Fibroblast of lung (primary cell): ENCODE results near the gene IL22RA2. TPM values are rescaled to one million over a fixed set of nuclear protein-coding genes. Genes with fewer than 3 reads are reported as not detected.

Experiments
- DNase-seq, 2 donors: peaks; one replicate each; pipeline versions ENCODE4 v3.0.0 to v3.0.0-alpha.2; 2010; ENCODE audit warnings: low read depth in 2 of 2
- H2AFZ ChIP-seq: 2 replicates; pipeline ENCODE4 v1.5.1; 2012; ENCODE audit warnings: low read length, control low read depth, inconsistent platforms
- H3K27ac ChIP-seq: 2 replicates; pipeline ENCODE4 v1.5.1; 2011; ENCODE audit warnings: low read length, control low read depth; ENCODE audit not compliant: insufficient read depth
- H3K27me3 ChIP-seq: 2 replicates; pipeline ENCODE4 v1.5.1; 2011; ENCODE audit warnings: mild to moderate bottlenecking, low read length; ENCODE audit not compliant: control insufficient read depth, insufficient read depth
- H3K36me3 ChIP-seq: 2 replicates; pipeline ENCODE4 v1.5.1; 2011; ENCODE audit warnings: low read length; ENCODE audit not compliant: control insufficient read depth, insufficient read depth
- H3K4me1 ChIP-seq: 2 replicates; pipeline ENCODE4 v1.5.1; 2011; ENCODE audit warnings: low read length; ENCODE audit not compliant: control insufficient read depth, insufficient read depth; ENCODE audit errors: extremely low read depth
- H3K4me2 ChIP-seq: 2 replicates; pipeline ENCODE4 v1.5.1; 2011; ENCODE audit warnings: low read length, control low read depth; ENCODE audit not compliant: insufficient read depth; ENCODE audit errors: extremely low read depth
- H3K4me3 ChIP-seq, 4 experiments: fragments of 200-600 bp in 1 of 4; sonication (generic) in 1 of 4; replicated peaks in 1 of 4; 2 replicates each; pipeline ENCODE4 v1.5.1; 2011 to 2016; ENCODE audit warnings: low read length in 4 of 4, low read depth in 3 of 4, mild to moderate bottlenecking in 3 of 4, control low read depth in 2 of 4, inconsistent platforms in 1 of 4, mixed read lengths in 1 of 4; ENCODE audit not compliant: insufficient read depth in 1 of 4; ENCODE audit errors: control extremely low read depth in 1 of 4
- H3K79me2 ChIP-seq: 2 replicates; pipeline ENCODE4 v1.5.1; 2012; ENCODE audit warnings: mild to moderate bottlenecking, low read length, inconsistent platforms; ENCODE audit not compliant: control insufficient read depth, insufficient read depth
- H3K9ac ChIP-seq: 2 replicates; pipeline ENCODE4 v1.5.1; 2011; ENCODE audit warnings: mild to moderate bottlenecking, low read length, control low read depth; ENCODE audit not compliant: insufficient read depth
- H3K9me3 ChIP-seq: 2 replicates; pipeline ENCODE4 v1.5.1; 2012; ENCODE audit warnings: low read depth, low read length; ENCODE audit not compliant: control insufficient read depth, insufficient read depth
- H4K20me1 ChIP-seq: 2 replicates; pipeline ENCODE4 v1.5.1; 2011; ENCODE audit warnings: low read length; ENCODE audit not compliant: control insufficient read depth, insufficient read depth; ENCODE audit errors: extremely low read depth
- CTCF ChIP-seq, 2 donors: IDR thresholded peaks in 1 of 2; conservative IDR thresholded peaks in 1 of 2; 1 replicate in 1 of 2; 2 replicates in 1 of 2; pipeline ENCODE4 v1.5.1; 2011 to 2012; ENCODE audit warnings: low read length in 2 of 2, control low read depth in 1 of 2, inconsistent platforms in 1 of 2, low read depth in 1 of 2, mild to moderate bottlenecking in 1 of 2
- EZH2 ChIP-seq: IDR thresholded peaks from 2 replicates; pipeline ENCODE4 v1.5.1; 2012; ENCODE audit warnings: low read length, control low read depth, mild to moderate bottlenecking; ENCODE audit errors: missing control alignments
- polyA plus RNA-seq, 2 donors: library from polyadenylated mRNA; depleted of rRNA in 1 of 2; stranded (reverse) in 1 of 2; unstranded in 1 of 2; fragments of >200 nt; gene quantifications; 2 replicates each; pipeline ENCODE4 v1.2.1, GENCODE V29; 2011 to 2012; ENCODE audit warnings: missing spikeins in 1 of 2
- total RNA-seq: library from RNA; depleted of rRNA; stranded (reverse); fragments of >200 nt; gene quantifications from 2 replicates; pipeline ENCODE4 v1.2.1, GENCODE V29; 2014

The IL22RA2 gene
- total and polyA plus RNA-seq, 2 donors (not counting 1 experiment from before 2014, with no cell fraction given) = not detected

- H3K9me3 ChIP-seq = no peaks in the 10 kb centered on the region
- no peaks in the 10 kb centered on the region for H3K27me3 ChIP-seq
- H3K4me3 ChIP-seq = no peak overlapping the region
- no peak overlapping the region for H3K4me2 ChIP-seq
- no peak for DNase-seq
- H2AFZ ChIP-seq = no peak overlapping the region
- TF ChIP-seq EZH2 (no peak), CTCF (conservative IDR thresholded peaks at IDR 0.05 in 1 of 2, IDR thresholded peaks at IDR 0.05 in 1 of 2; ENCODE audit: low read depth in 1 of 2, low read length in 2 of 2) (no peak)
- H3K27ac ChIP-seq = no peak overlapping the region
- H3K79me2 ChIP-seq = no peaks in the 10 kb centered on the region
- H3K9ac ChIP-seq = no peak overlapping the region
- H4K20me1 ChIP-seq = no peaks in the 10 kb centered on the region
- H3K4me1 ChIP-seq = no peaks in the 10 kb centered on the region
- H3K36me3 ChIP-seq = no peaks in the 10 kb centered on the region
These were observed 20.0 kb upstream of the IL22RA2 start for GRCh38 chr6:137193256-137194070.

GRCh38 chr6:137192821-137193220 lies 19.4 kb upstream of the IL22RA2 start:
- no peaks in the 10 kb centered on the region for H4K20me1 ChIP-seq
- no peak overlapping the region for H2AFZ ChIP-seq
- no peak overlapping the region for H3K27ac ChIP-seq
- H3K9me3 ChIP-seq = no peaks in the 10 kb centered on the region
- H3K4me2 ChIP-seq = no peak overlapping the region
- no peaks in the 10 kb centered on the region for H3K36me3 ChIP-seq
- no peaks in the 10 kb centered on the region for H3K4me1 ChIP-seq
- H3K9ac ChIP-seq = no peak overlapping the region
- no peaks in the 10 kb centered on the region for H3K27me3 ChIP-seq
- DNase-seq = no peak
- no peak overlapping the region for H3K4me3 ChIP-seq
- no peaks in the 10 kb centered on the region for H3K79me2 ChIP-seq
- TF ChIP-seq CTCF (conservative IDR thresholded peaks at IDR 0.05 in 1 of 2, IDR thresholded peaks at IDR 0.05 in 1 of 2; ENCODE audit: low read depth in 1 of 2, low read length in 2 of 2) (no peak), EZH2 (no peak)

GRCh38 chr6:137191670-137192069 lies 18.2 kb upstream of the IL22RA2 start:
- H3K27me3 ChIP-seq = no peaks in the 10 kb centered on the region
- no peaks in the 10 kb centered on the region for H3K4me1 ChIP-seq
- H3K4me2 ChIP-seq = no peak overlapping the region
- no peaks in the 10 kb centered on the region for H3K79me2 ChIP-seq
- no peak overlapping the region for H3K27ac ChIP-seq
- peak in 1 of 2 donors; percentile 6 for DNase-seq
- H3K4me3 ChIP-seq = no peak overlapping the region
- no peak overlapping the region for H2AFZ ChIP-seq
- TF ChIP-seq EZH2 (no peak), CTCF (conservative IDR thresholded peaks at IDR 0.05 in 1 of 2, IDR thresholded peaks at IDR 0.05 in 1 of 2; ENCODE audit: low read depth in 1 of 2, low read length in 2 of 2) (no peak)
- H3K36me3 ChIP-seq = no peaks in the 10 kb centered on the region
- H3K9ac ChIP-seq = no peak overlapping the region
- no peaks in the 10 kb centered on the region for H3K9me3 ChIP-seq
- H4K20me1 ChIP-seq = no peaks in the 10 kb centered on the region
